ENCODE results near the gene ITGAL.
A peak's percentile ranks its signal among the peaks of the same experiment; 100 is the strongest.
"Not testable (repeated sequence)": the region's sequence is repeated elsewhere in the genome, so short reads cannot be mapped to it uniquely, and the experiment has no call there.

Gene ITGAL

GRCh38 chr16:30457743-30458560 is 14.6 kb upstream of the ITGAL start:
- DNase-seq (ENCODE audit: low read depth in 2 of 2, low spot score in 1 of 2): no peak

GRCh38 chr16:30458561-30459394 is 13.8 kb upstream of the ITGAL start:
- peak; percentile 54 to 78 for DNase-seq (ENCODE audit: low read depth in 2 of 2, low spot score in 1 of 2)

DNA sequence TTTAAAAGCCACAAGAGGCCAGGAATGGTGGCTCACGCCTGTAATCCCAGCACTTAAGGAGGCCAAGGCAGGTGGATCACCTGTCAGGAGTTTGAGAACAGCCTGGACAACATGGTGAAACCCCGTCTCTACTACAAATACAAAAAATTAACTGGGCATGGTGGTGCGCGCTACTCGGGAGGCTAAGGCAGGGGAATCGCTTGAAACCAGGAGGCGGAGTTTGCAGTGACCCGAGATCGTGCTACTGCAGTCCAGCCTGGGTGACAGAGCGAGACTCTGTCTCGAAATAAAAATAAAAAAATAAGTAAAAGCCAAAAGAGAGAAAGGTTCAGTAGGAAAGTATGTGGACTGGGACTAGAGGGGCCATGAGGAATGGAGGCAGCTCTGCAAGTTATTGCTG is 13.1 kb upstream of the ITGAL start:
- no peak for DNase-seq (ENCODE audit: low read depth in 2 of 2, low spot score in 1 of 2)

DNA sequence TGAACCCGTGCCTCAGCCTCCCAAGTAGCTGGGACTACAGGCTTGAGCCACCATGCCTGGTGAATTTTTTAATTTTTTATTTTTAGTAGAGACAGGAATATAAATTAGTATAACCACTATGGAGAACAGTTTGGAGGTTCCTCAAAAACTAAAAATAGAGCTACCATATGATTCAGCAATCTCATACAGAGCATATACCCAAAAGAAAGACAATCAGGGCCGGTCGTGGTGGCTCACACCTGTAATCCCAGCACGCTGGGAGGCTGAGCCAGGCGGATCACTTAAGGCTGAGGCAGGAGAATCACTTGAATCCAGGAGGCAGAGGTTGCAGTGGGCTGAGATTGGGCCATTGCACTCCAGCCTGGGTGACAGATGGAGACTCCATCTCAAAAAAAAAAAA is 11.1 kb upstream of the ITGAL start:
- DNase-seq (ENCODE audit: low read depth in 2 of 2, low spot score in 1 of 2): not testable (repeated sequence)

DNA sequence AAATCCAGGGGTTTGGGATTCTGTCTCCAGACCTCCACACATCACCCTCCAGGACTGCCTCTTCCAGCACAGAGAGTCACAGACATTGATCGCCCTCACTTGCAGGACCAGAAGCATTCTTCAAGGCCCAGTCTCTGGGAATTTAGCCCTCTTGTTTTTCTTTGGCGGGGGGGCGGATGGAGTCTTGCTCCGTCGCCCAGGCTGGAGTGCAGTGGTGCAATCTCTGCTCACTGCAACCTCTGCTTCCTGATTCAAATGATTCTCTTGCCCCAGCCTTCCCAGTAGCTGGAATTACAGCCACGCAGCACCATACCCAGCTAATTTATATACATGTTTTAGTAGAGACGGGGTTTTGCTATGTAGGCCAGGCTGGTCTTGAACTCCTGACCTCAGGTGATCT is 8.5 kb upstream of the ITGAL start:
- DNase-seq (ENCODE audit: low read depth in 2 of 2, low spot score in 1 of 2): no peak

DNA sequence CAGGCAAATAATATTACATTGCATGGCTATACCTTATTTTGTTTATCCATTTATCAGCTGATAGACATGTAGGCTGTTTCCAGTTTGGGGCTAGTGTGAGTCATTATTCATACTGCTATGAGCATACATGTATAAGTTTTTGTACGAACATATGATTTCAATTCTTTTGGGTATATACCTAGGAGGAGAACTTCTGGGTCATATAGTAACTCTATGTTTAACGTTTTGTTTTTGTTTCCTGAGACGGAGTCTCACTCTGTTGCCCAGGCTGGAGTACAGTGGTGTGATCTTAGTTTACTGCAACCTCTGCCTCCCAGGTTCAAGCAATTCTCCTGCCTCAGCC is 2.4 kb upstream of the ITGAL start:
- no peak for DNase-seq (ENCODE audit: low read depth in 2 of 2, low spot score in 1 of 2)

- DNase-seq (ENCODE audit: low read depth in 2 of 2, low spot score in 1 of 2): no peak
Observed at GRCh38 chr16:30470632-30470995, 1.9 kb upstream of the ITGAL start.

GRCh38 chr16:30473231-30474073 is 910 bp downstream of the ITGAL start:
- peak; percentile 23 to 51 for DNase-seq (ENCODE audit: low read depth in 2 of 2, low spot score in 1 of 2)

GRCh38 chr16:30474074-30474452 is 1.5 kb downstream of the ITGAL start:
- no peak for DNase-seq (ENCODE audit: low read depth in 2 of 2, low spot score in 1 of 2)

DNA sequence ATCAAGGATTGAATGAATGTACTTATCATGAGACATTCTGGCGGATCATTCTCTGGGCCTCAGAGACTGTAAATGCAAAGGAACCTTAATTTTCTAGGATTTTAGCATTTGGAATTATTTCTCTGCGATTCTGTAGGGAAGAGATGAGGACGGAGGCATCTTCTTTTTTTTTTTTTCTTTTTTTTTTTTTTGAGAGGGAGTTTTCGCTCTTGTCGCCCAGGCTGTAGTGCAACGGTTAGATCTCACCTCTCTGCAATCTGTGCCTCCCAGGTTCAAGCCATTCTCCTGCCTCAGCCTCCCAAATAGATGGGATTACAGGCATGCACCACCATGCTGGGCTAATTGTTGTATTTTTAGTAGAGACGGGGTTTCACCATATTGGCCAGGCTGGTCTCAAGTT is 2.1 kb downstream of the ITGAL start:
- no peak for DNase-seq (ENCODE audit: low read depth in 2 of 2, low spot score in 1 of 2)

- DNase-seq (ENCODE audit: low read depth in 2 of 2, low spot score in 1 of 2): no peak
Observed at GRCh38 chr16:30476991-30477390, 4.4 kb downstream of the ITGAL start.

GRCh38 chr16:30477773-30478172 is 5.2 kb downstream of the ITGAL start:
- not testable (repeated sequence) for DNase-seq (ENCODE audit: low read depth in 2 of 2, low spot score in 1 of 2)

- no peak for DNase-seq (ENCODE audit: low read depth in 2 of 2, low spot score in 1 of 2)
Observed at GRCh38 chr16:30478766-30479478, 6.4 kb downstream of the ITGAL start.

- no peak for DNase-seq (ENCODE audit: low read depth in 2 of 2, low spot score in 1 of 2)
Observed at GRCh38 chr16:30481381-30481780, 8.8 kb downstream of the ITGAL start.

GRCh38 chr16:30482366-30482765 is 9.8 kb downstream of the ITGAL start:
- no peak for DNase-seq (ENCODE audit: low read depth in 2 of 2, low spot score in 1 of 2)

- no peak for DNase-seq (ENCODE audit: low read depth in 2 of 2, low spot score in 1 of 2)
Observed at GRCh38 chr16:30484887-30485286, 12.3 kb downstream of the ITGAL start.

DNA sequence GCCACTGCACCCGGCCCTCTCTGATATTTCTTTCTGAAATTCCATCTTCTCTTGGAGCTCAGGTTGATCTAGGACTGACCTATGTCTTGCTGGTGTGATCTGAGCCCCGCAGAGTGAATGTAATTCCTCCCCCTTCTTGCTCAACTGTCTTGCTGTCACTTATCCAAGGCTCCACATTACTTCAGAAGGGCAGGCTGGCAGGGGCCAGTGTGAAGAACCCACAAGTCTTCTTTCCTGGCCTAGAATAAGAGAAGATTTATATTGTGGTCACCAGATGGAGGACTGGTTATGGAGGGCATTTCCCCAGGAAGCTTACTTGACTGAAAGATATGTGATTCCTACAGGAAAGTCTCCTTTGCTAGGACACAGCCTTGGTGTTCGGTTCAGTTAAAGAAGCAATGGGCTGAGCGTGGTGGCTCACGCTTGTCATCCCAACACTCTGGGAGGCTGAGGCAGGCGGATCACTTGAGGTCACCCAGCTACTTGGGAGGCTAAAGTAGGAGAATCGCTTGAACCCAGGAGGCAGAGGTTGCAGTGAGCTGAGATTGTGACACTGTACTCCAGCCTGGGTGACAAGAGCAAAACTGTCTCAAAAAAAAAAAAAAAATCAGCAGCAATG is 13.4 kb downstream of the ITGAL start:
- no peak for DNase-seq (ENCODE audit: low read depth in 2 of 2, low spot score in 1 of 2)

- no peak for DNase-seq (ENCODE audit: low read depth in 2 of 2, low spot score in 1 of 2)
Observed at GRCh38 chr16:30488764-30489605, 16.4 kb downstream of the ITGAL start.

DNA sequence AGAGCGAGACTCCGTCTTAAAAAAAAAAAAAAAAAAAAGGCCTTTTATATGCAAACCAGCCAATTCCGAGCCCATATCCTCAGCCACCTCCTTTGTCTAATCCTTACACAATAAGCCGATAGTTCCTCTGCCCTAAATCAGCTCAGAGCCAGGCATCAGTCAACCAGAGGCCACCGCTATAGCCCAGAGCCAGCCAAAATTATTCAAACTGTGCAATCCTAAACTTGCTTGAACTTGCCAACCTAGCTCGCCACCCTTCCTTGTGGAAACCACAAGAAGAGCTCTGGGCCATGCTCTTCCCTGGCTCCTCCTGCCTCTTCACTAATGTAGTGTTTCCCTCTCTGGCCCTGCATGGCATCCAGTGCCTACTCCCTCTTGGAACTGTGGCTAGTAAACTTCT is 17.7 kb downstream of the ITGAL start:
- no peak for DNase-seq (ENCODE audit: low read depth in 2 of 2, low spot score in 1 of 2)

- DNase-seq (ENCODE audit: low read depth in 2 of 2, low spot score in 1 of 2): no peak
Observed at GRCh38 chr16:30491229-30491628, 18.7 kb downstream of the ITGAL start.
